GM12891 (cell line): Measurements from ENCODE around the gene FRMD8.
A peak's percentile ranks its signal among the peaks of the same experiment; 100 is the strongest.

Experiments
- DNase-seq: peaks from one replicate; pipeline ENCODE4 v3.0.0; 2011; ENCODE audit warnings: low spot score; ENCODE audit not compliant: insufficient read length
- FAIRE-seq: peaks from 2 replicates; lab custom pipeline; 2011; peaks lifted over from hg19 to GRCh38; lab: Jason Lieb, UNC
- PAX5 ChIP-seq: IDR thresholded peaks from 2 replicates; pipeline ENCODE4 v1.6.1; 2011; ENCODE audit warnings: low read length, moderate library complexity, mild to moderate bottlenecking; ENCODE audit not compliant: insufficient read depth, severe bottlenecking
- POLR2A ChIP-seq: IDR thresholded peaks from 2 replicates; pipeline ENCODE4 v1.6.1; 2011; ENCODE audit warnings: low read depth, low read length, control low read depth
- POLR2AphosphoS5 ChIP-seq: IDR thresholded peaks from 2 replicates; pipeline ENCODE4 v1.6.1; 2011; ENCODE audit warnings: low read depth, low read length, control low read depth
- POU2F2 ChIP-seq: IDR thresholded peaks from 2 replicates; pipeline ENCODE4 v1.6.1; 2011; ENCODE audit warnings: low read depth, mild to moderate bottlenecking, control low read depth, low read length, moderate library complexity
- SPI1 ChIP-seq: IDR thresholded peaks from 2 replicates; pipeline ENCODE4 v1.6.1; 2011; ENCODE audit warnings: low read depth, low read length, control low read depth
- TAF1 ChIP-seq: IDR thresholded peaks from 2 replicates; pipeline ENCODE4 v1.6.1; 2011; ENCODE audit warnings: low read depth, low read length, control low read depth

Gene FRMD8

GRCh38 chr11:65418681-65419459, 32.4 kb downstream of the FRMD8 start:
- DNase-seq, result peak; percentile 82
- TF ChIP-seq POLR2A (peak; percentile 86), TAF1 (peak; percentile 96), POU2F2 (peak; percentile 68; the same call in 1 of the 2 replicates), SPI1 (no peak; the same call in 1 of the 2 replicates), POLR2AphosphoS5 (peak; percentile 95), PAX5 (peak; percentile 44)
- FAIRE-seq, result peak; percentile 87

GRCh38 chr11:65419460-65419771, 33.0 kb downstream of the FRMD8 start:
- no peak for TF ChIP-seq POLR2A
- no peak for TF ChIP-seq TAF1
- no peak for TF ChIP-seq POLR2AphosphoS5
- TF ChIP-seq SPI1, result no peak
- TF ChIP-seq PAX5, result no peak
- no peak for TF ChIP-seq POU2F2
- DNase-seq (no peak), FAIRE-seq (no peak)

GRCh38 chr11:65419772-65420481, 33.5 kb downstream of the FRMD8 start:
- DNase-seq (no peak), FAIRE-seq (no peak)
- TF ChIP-seq POU2F2, result no peak
- TF ChIP-seq SPI1, result no peak
- no peak for TF ChIP-seq TAF1
- no peak for TF ChIP-seq PAX5
- no peak for TF ChIP-seq POLR2A
- no peak for TF ChIP-seq POLR2AphosphoS5

GRCh38 chr11:65420506-65420905, 34.1 kb downstream of the FRMD8 start:
- no peak for FAIRE-seq
- DNase-seq, result no peak
- no peak for TF ChIP-seq SPI1
- TF ChIP-seq PAX5, result no peak
- TF ChIP-seq POLR2A, result no peak
- TF ChIP-seq POU2F2, result no peak
- TF ChIP-seq TAF1, result no peak
- no peak for TF ChIP-seq POLR2AphosphoS5

- FAIRE-seq (peak; percentile 82), DNase-seq (no peak)
- 0 out of 2 replicates have a peak, but pooled peaks have one; percentile 11 for TF ChIP-seq POU2F2
- peak; percentile 83; the same call in 1 of the 2 replicates for TF ChIP-seq TAF1
- peak; percentile 95 for TF ChIP-seq POLR2AphosphoS5
- no peak for TF ChIP-seq SPI1
- peak; percentile 93 for TF ChIP-seq POLR2A
- TF ChIP-seq PAX5, result no peak
Measured at GRCh38 chr11:65420979-65421793, 34.7 kb downstream of the FRMD8 start.

- DNase-seq (no peak), FAIRE-seq (peak; percentile 69)
- peak; percentile 44 for TF ChIP-seq POLR2AphosphoS5
- peak; percentile 54 for TF ChIP-seq PAX5
- TF ChIP-seq TAF1, result peak; percentile 79
- no peak; the same call in 1 of the 2 replicates for TF ChIP-seq POLR2A
- 0 out of 2 replicates have a peak, but pooled peaks have one; percentile 0 for TF ChIP-seq SPI1
- TF ChIP-seq POU2F2, result no peak
Measured at GRCh38 chr11:65421794-65422632, 35.6 kb downstream of the FRMD8 start.

- TF ChIP-seq POLR2AphosphoS5 (peak; percentile 99), POLR2A (peak; percentile 99), POU2F2 (peak; percentile 99), SPI1 (peak; percentile 75), PAX5 (no peak), TAF1 (peak; percentile 99)
- DNase-seq, result no peak
- FAIRE-seq, result peak; percentile 23
Measured at GRCh38 chr11:65422633-65423515, 36.4 kb downstream of the FRMD8 start, which contains the start of gene NEAT1. TSS of gene NEAT1 (plus strand) at chr11:65422798.
